GM21381 (cell line): ENCODE results near the gene ZNF442.
A peak's percentile ranks its signal among the peaks of the same experiment; 100 is the strongest.
"Not testable (repeated sequence)": the region's sequence is repeated elsewhere in the genome, so short reads cannot be mapped to it uniquely, and the experiment has no call there.

ENCODE experiments used
- ATAC-seq: cut with Tn5 transposase; IDR thresholded peaks from one replicate; pipeline ENCODE4 v1.9.1; 2021; ENCODE audit warnings: mild to moderate bottlenecking, moderate library complexity; ENCODE audit not compliant: unreplicated experiment

The ZNF442 gene

GRCh38 chr19:12365236-12366162, at the start of gene ZNF442:
Gene ZNF442, minus strand, starts transcription at chr19:12365683. Its CDS starts 2,052 bp downstream, at chr19:12363631.
- peak; percentile 93 for ATAC-seq

DNA sequence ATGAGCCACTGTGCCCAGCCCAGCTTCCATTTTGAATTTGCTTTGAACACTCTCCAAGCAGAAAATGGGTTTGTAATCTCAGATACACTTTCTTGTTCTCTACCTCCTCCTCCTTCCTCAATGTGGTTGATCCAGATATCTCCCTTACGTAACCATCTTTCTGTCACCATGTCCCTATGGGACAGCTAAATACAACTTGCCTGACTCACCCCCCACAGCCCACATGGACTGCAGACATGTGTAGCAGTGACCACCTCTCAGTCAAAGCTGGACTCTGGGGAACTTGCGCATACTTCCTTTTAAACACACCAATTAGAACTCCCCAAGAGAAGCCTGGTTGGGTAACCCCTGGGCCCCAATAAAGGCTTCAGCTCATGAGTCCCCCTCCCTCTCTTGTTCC, 46.4 kb upstream of the ZNF442 start:
- ATAC-seq, result no peak

DNA sequence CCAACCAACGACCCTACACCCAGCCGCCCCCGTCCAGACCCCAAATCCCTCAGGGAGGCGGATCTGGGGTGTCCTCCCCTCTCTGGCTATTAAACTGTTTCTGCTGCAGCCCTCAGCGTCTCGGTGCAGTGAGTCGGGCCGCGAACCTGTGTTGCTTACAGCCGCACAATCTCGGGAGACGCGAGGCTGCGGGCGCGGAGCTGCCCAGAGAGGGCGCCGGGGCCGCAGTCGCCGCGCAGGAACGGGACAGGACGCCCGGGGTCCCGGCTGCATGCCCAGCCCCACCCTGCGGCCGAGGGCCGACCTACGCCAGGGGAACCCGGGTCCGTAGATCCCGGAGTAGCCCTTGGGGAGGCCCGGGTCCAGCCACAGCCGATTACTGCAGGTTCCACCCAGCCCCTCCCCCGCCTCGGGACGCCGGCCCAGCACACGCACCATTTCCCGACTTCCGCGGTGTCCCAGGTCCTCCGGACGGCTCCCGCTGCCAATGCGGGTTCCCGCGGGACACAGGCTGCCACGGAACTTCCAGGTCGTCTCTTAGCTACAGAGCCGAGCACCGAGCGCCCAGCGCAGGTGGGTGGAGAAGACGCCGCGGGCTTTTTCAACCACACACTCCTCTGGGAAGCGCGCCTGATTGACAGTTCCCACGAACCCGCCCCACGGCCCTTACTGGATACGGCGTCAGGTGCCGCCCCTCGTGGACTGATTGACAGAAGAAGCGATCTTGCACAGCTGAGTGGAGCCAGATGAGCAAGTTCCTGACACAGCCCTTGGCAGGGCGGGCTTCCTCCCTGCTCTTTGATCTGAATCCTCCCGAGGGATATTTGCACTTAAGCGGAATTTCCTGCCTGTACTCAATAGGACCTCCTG, 35.4 kb upstream of the ZNF442 start, which contains the start of gene ZNF799:
Gene ZNF799, minus strand, starts transcription at position 639 of the 870 bp plus-strand sequence. Its CDS starts 201 bp downstream, at position 438.
- ATAC-seq, result peak; percentile 86

- peak; percentile 28 for ATAC-seq
Measured at GRCh38 chr19:12399901-12400632, 34.6 kb upstream of the ZNF442 start.

DNA sequence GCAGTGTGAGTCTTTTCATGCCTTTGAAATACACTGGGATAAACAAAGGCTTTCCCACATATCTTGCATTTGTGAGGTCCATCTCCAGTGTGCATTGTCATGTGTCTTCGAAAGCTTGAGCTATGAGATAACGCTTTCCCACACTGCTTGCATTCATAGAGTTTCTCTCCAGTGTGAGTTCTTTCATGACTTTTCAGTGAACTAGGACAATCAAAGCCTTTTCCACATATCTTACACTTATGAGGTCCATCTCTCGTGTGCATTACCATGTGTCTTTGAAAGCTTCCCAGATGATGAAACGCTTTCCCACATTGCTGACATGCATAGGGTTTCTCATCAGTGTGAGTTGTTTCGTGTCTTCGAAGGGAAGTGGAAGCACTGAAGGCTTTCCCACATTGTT, 25.7 kb upstream of the ZNF442 start:
- ATAC-seq, result not testable (repeated sequence)

DNA sequence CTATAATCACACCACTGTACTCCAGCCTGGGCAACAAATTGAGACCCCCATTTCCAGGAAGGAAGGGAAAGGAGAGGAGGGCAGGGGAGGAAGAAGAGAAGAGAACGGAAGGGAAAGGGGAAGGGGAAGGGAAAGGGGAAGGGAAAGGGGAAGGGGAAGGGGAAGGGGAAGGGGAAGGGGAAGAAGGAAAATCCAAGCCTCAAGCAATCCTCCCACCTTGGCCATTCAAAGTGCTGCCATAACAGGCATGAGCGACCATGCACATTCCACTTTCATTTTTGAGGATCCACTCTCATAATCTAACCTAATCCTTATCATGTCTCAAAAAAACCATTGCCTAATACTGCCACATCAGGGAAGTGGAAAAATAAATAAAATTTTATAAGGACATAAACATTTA, 20.9 kb upstream of the ZNF442 start:
- ATAC-seq, result not testable (repeated sequence)

DNA sequence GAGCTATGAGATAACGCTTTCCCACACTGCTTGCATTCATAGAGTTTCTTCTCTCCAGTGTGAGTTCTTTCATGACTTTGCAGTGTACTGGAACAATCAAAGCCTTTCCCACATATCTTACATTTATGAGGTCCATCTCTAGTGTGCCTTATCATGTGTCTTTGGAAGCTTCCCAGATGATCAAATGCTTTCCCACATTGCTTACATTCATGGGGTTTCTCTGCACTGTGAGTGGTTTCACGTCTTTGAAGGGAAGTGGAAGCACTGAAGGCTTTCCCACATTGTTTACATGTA, 14.9 kb upstream of the ZNF442 start:
- ATAC-seq, result no peak

- ATAC-seq, result no peak
Measured at GRCh38 chr19:12379732-12380443, 14.4 kb upstream of the ZNF442 start.

DNA sequence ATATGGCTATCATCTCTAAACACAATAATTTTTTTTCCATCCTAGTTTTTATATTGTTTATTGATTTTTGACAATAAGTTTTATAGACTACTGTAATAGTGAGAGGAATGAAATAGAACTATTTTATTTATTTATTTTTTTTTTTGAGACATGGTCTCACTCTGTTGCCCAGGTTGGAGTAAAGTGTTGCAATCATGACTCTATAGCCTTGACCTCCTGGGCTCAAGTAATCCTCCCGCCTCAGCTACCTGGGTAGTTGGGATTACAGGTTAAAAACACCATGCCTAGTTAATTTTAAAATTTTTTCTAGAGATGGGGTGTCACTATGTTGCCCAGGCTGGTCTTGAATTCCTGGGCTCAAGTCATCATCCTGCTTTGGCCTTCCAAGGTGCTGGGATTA, 8.5 kb upstream of the ZNF442 start:
- ATAC-seq, result no peak

GRCh38 chr19:12364391-12365235, 870 bp downstream of the ZNF442 start:
- no peak for ATAC-seq

- not testable (repeated sequence) for ATAC-seq
Measured at GRCh38 chr19:12362236-12362635, 3.2 kb downstream of the ZNF442 start.

DNA sequence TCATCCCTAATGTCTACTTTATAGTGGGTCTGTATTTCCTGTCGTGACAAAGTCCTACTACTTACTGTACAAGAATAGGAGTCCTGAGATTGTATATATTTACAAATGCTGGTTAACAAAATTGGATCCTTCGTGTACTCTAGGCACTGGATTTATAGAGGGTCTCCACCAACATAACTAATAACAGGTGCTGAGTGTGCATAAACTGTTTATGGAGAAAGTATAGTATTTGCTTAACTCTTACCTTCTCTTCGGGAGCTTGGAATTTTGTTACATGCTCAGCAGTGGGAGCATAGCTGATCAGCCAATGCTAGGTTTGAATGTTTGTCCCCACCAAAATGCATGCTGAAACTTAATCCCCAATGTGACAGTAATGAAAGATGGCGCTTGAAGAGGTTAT, 12.1 kb downstream of the ZNF442 start:
- ATAC-seq, result no peak

DNA sequence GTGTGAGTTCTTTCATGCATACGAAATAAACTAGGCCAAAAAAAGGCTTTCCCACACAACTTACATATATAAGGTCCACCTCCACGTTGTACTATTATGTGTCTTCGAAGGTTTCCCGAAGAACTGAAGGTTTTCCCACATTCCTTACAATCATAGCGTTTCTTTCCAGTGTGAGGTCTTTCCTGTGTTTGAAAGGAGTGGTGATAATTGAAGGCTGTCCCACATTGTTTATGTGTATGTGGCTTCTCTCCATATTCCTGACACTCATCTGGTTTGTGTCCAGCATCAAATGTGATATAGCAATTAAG, 14.6 kb downstream of the ZNF442 start:
- ATAC-seq, result no peak

- no peak for ATAC-seq
Measured at GRCh38 chr19:12350185-12350889, 15.1 kb downstream of the ZNF442 start.

DNA sequence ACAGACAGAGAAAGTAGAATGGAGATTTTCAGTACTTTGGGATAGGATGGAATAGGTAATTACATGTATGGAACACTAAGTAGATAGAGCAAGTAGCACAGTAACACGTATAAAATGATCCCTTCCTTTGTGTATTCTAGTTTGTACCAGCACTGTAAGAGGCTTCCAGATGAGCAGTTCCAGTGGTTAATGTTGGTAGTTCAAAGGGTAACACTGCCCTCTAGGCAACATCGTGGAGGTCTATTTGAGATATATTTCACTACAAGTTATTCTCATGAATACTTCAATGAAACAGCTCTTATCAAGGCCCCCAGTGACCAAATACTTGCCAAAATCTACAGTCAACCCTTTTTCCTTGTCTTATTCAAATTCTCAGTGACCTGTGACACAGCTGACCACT, 18.6 kb downstream of the ZNF442 start:
- ATAC-seq, result no peak

DNA sequence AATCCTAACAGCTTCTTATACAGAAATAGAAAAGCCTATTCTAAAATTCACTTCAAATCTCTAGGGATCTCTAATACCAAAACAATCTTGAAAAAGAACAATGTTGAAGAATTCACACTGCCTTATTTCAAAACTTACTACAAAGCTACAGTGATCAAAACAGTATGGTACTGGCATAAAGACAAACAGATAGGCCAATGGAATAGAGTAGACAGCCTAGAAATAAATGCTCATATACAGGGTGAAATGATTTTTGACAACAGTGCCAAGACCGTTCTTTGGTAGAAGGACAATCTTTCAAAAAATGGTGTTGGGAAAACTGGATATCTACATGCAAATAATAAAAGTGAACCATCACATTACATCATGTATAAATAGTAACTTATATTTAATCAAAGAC, 20.3 kb downstream of the ZNF442 start:
- ATAC-seq, result no peak

- ATAC-seq, result peak; percentile 90
Measured at GRCh38 chr19:12333162-12334159, 32.0 kb downstream of the ZNF442 start, which contains the start of gene ZNF563. Gene ZNF563, minus strand, starts transcription at chr19:12333633. Its CDS starts 151 bp downstream, at chr19:12333482.
